MM.1S (cell line): ENCODE measurements around the gene HNRNPR.
A peak's percentile ranks its signal among the peaks of the same experiment; 100 is the strongest.

ENCODE experiments used
- DNase-seq: peaks from one replicate; pipeline ENCODE4 v3.0.0-alpha.2; 2015
- H2AFZ ChIP-seq: fragments of 300-600 bp; sonication (generic); 2 replicates; pipeline ENCODE4 v1.6.0; 2016; ENCODE audit warnings: antibody characterized with exemption, low read length
- H3F3A ChIP-seq: fragments of 300-600 bp; sonication (generic); 2 replicates; pipeline ENCODE4 v1.6.1; 2016; ENCODE audit warnings: mild to moderate bottlenecking, antibody characterized with exemption, low read length, moderate library complexity, mixed read lengths; ENCODE audit not compliant: insufficient read depth
- H3K27ac ChIP-seq: fragments of 300-600 bp; sonication (generic); 2 replicates; pipeline ENCODE4 v1.5.1; 2016; ENCODE audit warnings: mild to moderate bottlenecking, low read length
- H3K27me3 ChIP-seq: fragments of 300-600 bp; sonication (generic); replicated peaks from 2 replicates; pipeline ENCODE4 v1.6.0; 2016; ENCODE audit warnings: low read length; ENCODE audit not compliant: insufficient read depth
- H3K36me3 ChIP-seq: fragments of 300-600 bp; sonication (generic); replicated peaks from 2 replicates; pipeline ENCODE4 v1.6.1; 2016; ENCODE audit warnings: mild to moderate bottlenecking, low read length, mixed read lengths; ENCODE audit not compliant: insufficient read depth
- H3K4me1 ChIP-seq: fragments of 300-600 bp; sonication (generic); 2 replicates; pipeline ENCODE4 v1.6.1; 2016; ENCODE audit warnings: low read length, mixed read lengths
- H3K4me2 ChIP-seq: fragments of 300-600 bp; sonication (generic); 2 replicates; pipeline ENCODE4 v1.6.0; 2016; ENCODE audit warnings: low read depth, low read length
- H3K4me3 ChIP-seq: fragments of 300-600 bp; sonication (generic); 2 replicates; pipeline ENCODE4 v1.5.1; 2016; ENCODE audit warnings: low read length, mixed read lengths
- H3K79me2 ChIP-seq: fragments of 300-600 bp; sonication (generic); 2 replicates; pipeline ENCODE4 v1.6.1; 2016; ENCODE audit warnings: mixed run types, low read length, mixed read lengths
- H3K9ac ChIP-seq: fragments of 300-600 bp; sonication (generic); 2 replicates; pipeline ENCODE4 v1.6.1; 2016; ENCODE audit warnings: low read length, mixed read lengths
- H3K9me2 ChIP-seq: fragments of 300-600 bp; sonication (generic); replicated peaks from 2 replicates; pipeline ENCODE4 v1.6.1; 2016; ENCODE audit warnings: mild to moderate bottlenecking, low read length, mixed read lengths; ENCODE audit not compliant: insufficient read depth
- H3K9me3 ChIP-seq: fragments of 300-600 bp; sonication (generic); replicated peaks from 2 replicates; pipeline ENCODE4 v1.6.1; 2016; ENCODE audit warnings: mild to moderate bottlenecking, low read length, mixed read lengths; ENCODE audit not compliant: insufficient read depth
- H4K20me1 ChIP-seq: fragments of 300-600 bp; sonication (generic); 2 replicates; pipeline ENCODE4 v1.6.1; 2016; ENCODE audit warnings: mild to moderate bottlenecking, low read length, moderate library complexity, mixed read lengths; ENCODE audit not compliant: insufficient read depth
- CTCF ChIP-seq: fragments of 300-600 bp; sonication (generic); IDR thresholded peaks from 2 replicates; pipeline ENCODE4 v1.5.1; 2016; ENCODE audit warnings: antibody characterized with exemption, low read length, mixed read lengths
- EZH2 ChIP-seq: fragments of 300-600 bp; sonication (generic); optimal IDR thresholded peaks from 2 replicates; pipeline ENCODE3; 2017; ENCODE audit warnings: low read depth, mild to moderate bottlenecking, antibody characterized with exemption, low read length, mixed read lengths
- EZH2phosphoT487 ChIP-seq: fragments of 300-600 bp; sonication (generic); IDR thresholded peaks from 2 replicates; pipeline ENCODE4 v1.6.1; 2018; ENCODE audit warnings: antibody characterized with exemption, low read length

Gene HNRNPR

GRCh38 chr1:23369335-23370013, 25.4 kb upstream of the HNRNPR start, which contains the start of gene ZNF436:
Gene ZNF436, minus strand, starts transcription at chr1:23369836. Its CDS starts 1,831 bp downstream, at chr1:23368005.
- 0 out of 2 replicates have a peak, but pooled peaks cover 5% of the 10 kb centered on the region for H3K79me2 ChIP-seq
- H3K4me3 ChIP-seq = peak within 1 kb of the TSS; percentile 97
- H3K9me3 ChIP-seq = no peaks in the 10 kb centered on the region
- no peaks in the 10 kb centered on the region for H3K4me1 ChIP-seq
- peak within 1 kb of the TSS; percentile 62; the same call in 1 of the 2 replicates for H3K27ac ChIP-seq
- peak within 1 kb of the TSS; percentile 94 for H3K4me2 ChIP-seq
- peak within 1 kb of the TSS; percentile 79 for H3K9ac ChIP-seq
- no peak for TF ChIP-seq EZH2phosphoT487
- TF ChIP-seq CTCF = no peak
- TF ChIP-seq EZH2 = no peak
- no peaks in the 10 kb centered on the region for H3K27me3 ChIP-seq
- no peaks in the 10 kb centered on the region for H4K20me1 ChIP-seq
- peak; percentile 29 for DNase-seq
- peak within 1 kb of the TSS; percentile 100 for H2AFZ ChIP-seq
- no peaks in the 10 kb centered on the region for H3K9me2 ChIP-seq
- H3K36me3 ChIP-seq = no peaks in the 10 kb centered on the region; the same call in 1 of the 2 replicates
- no peaks in the 10 kb centered on the region for H3F3A ChIP-seq

- Histone ChIP-seq H3K4me1 (no peaks in the 10 kb centered on the region), H3K27ac (peak overlapping the region; percentile 62; the same call in 1 of the 2 replicates), H3K9me2 (no peaks in the 10 kb centered on the region), H4K20me1 (no peaks in the 10 kb centered on the region), H3K9ac (peak overlapping the region; percentile 79), H3K36me3 (no peaks in the 10 kb centered on the region; the same call in 1 of the 2 replicates), H3K4me2 (peak overlapping the region; percentile 94), H3K4me3 (peak overlapping the region; percentile 97), H3K9me3 (no peaks in the 10 kb centered on the region), H3K79me2 (0 out of 2 replicates have a peak, but pooled peaks cover 5% of the 10 kb centered on the region), H3K27me3 (no peaks in the 10 kb centered on the region), H3F3A (no peaks in the 10 kb centered on the region), H2AFZ (peak overlapping the region; percentile 100)
- TF ChIP-seq EZH2phosphoT487 (no peak), CTCF (peak; percentile 15)
- peak; percentile 92 for DNase-seq
These were observed 24.7 kb upstream of the HNRNPR start for GRCh38 chr1:23368562-23369334.

GRCh38 chr1:23367791-23368561, 23.9 kb upstream of the HNRNPR start:
- Histone ChIP-seq H3K9me2 (no peaks in the 10 kb centered on the region), H3K4me2 (peak overlapping the region; percentile 94), H3K79me2 (0 out of 2 replicates have a peak, but pooled peaks cover 5% of the 10 kb centered on the region), H4K20me1 (no peaks in the 10 kb centered on the region), H2AFZ (peak overlapping the region; percentile 100), H3K9ac (peak overlapping the region; percentile 79), H3K9me3 (no peaks in the 10 kb centered on the region), H3F3A (no peaks in the 10 kb centered on the region), H3K4me3 (peak overlapping the region; percentile 97), H3K27me3 (no peaks in the 10 kb centered on the region), H3K36me3 (peaks cover under 1% of the 10 kb centered on the region; the same call in 1 of the 2 replicates), H3K4me1 (no peaks in the 10 kb centered on the region), H3K27ac (peak overlapping the region; percentile 62; the same call in 1 of the 2 replicates)
- peak; percentile 99 for DNase-seq
- TF ChIP-seq CTCF (no peak), EZH2phosphoT487 (no peak), EZH2 (no peak)
